IMR-90 (cell line): Measurements from ENCODE around the gene RASSF4. TPM values are rescaled to one million over a fixed set of nuclear protein-coding genes. Genes with fewer than 3 reads are reported as not detected.

Experiments used
- ATAC-seq: fragments of 200-7000 bp; cut with Tn5 transposase; 2 replicates; pipeline ENCODE4 v1.9.1; 2020; ENCODE audit warnings: low read depth, mild to moderate bottlenecking, moderate library complexity
- BruUV-seq: library from RNA; stranded (reverse); fragments of 400-500 nt; replicated peaks from 2 replicates; lab custom pipeline; 2021; lab: Mats Ljungman, UMichigan
- CTCF ChIA-PET: fragments of 300-600 bp; formaldehyde crosslinking; extraction: SDS; loops from one replicate; lab custom pipeline; 2021; ENCODE audit warnings: antibody characterized with exemption; lab: Yijun Ruan, JAX
- POLR2A ChIA-PET: fragments of 300-600 bp; sonication (Branson Sonifier 250); formaldehyde crosslinking; loops from one replicate; lab custom pipeline; 2022; ENCODE audit warnings: antibody characterized with exemption; ENCODE audit not compliant: unreplicated experiment; lab: Charles Lee
- DNase-seq: peaks from one replicate; pipeline ENCODE4 v3.0.0; 2013
- H2AFZ ChIP-seq: replicated peaks from 2 replicates; pipeline ENCODE3; 2013; ENCODE audit warnings: low read length, mild to moderate bottlenecking; ENCODE audit not compliant: poor library complexity
- H2AK5ac ChIP-seq: 2 replicates; pipeline ENCODE4 v1.6.1; 2013; ENCODE audit warnings: low read depth, low read length, inconsistent platforms
- H2AK9ac ChIP-seq: replicated peaks from 2 replicates; pipeline ENCODE3; 2013; ENCODE audit warnings: mild to moderate bottlenecking, low read depth, low read length, moderate library complexity; ENCODE audit not compliant: poor library complexity
- H2BK120ac ChIP-seq: 2 replicates; pipeline ENCODE4 v1.6.1; 2013; ENCODE audit warnings: low read depth, low read length, inconsistent platforms
- H2BK15ac ChIP-seq: 3 replicates; pipeline ENCODE4 v1.6.1; 2013; ENCODE audit warnings: low read depth, low read length, inconsistent platforms
- H2BK20ac ChIP-seq: 2 replicates; pipeline ENCODE4 v1.6.1; 2013; ENCODE audit warnings: low read depth, mild to moderate bottlenecking, inconsistent platforms, low read length, moderate library complexity
- H2BK5ac ChIP-seq: 2 replicates; pipeline ENCODE4 v1.6.1; 2013; ENCODE audit warnings: mild to moderate bottlenecking, low read depth, low read length, inconsistent platforms; ENCODE audit not compliant: poor library complexity, severe bottlenecking
- H3K14ac ChIP-seq: replicated peaks from 2 replicates; pipeline ENCODE4 v1.6.1; 2013; ENCODE audit warnings: low read depth, low read length, inconsistent platforms
- H3K18ac ChIP-seq: 2 replicates; pipeline ENCODE4 v1.6.1; 2013; ENCODE audit warnings: low read depth, low read length, control low read depth
- H3K23ac ChIP-seq: 2 replicates; pipeline ENCODE4 v1.6.1; 2013; ENCODE audit warnings: low read depth, low read length, inconsistent platforms
- H3K27ac ChIP-seq: 2 replicates; pipeline ENCODE4 v1.5.1; 2013; ENCODE audit warnings: mild to moderate bottlenecking, control low read depth, low read length; ENCODE audit not compliant: insufficient read depth
- H3K27me3 ChIP-seq: 2 replicates; pipeline ENCODE4 v1.6.1; 2013; ENCODE audit warnings: low read length; ENCODE audit not compliant: control insufficient read depth, insufficient read depth
- H3K36me3 ChIP-seq: 2 replicates; pipeline ENCODE4 v1.6.1; 2013; ENCODE audit warnings: low read length, mixed read lengths; ENCODE audit not compliant: control insufficient read depth, insufficient read depth
- H3K4ac ChIP-seq: 2 replicates; pipeline ENCODE4 v1.6.1; 2013; ENCODE audit warnings: low read depth, low read length, inconsistent platforms
- H3K4me1 ChIP-seq: 2 replicates; pipeline ENCODE4 v1.6.1; 2013; ENCODE audit warnings: low read length, mixed read lengths; ENCODE audit not compliant: control insufficient read depth, insufficient read depth
- H3K4me2 ChIP-seq: 2 replicates; pipeline ENCODE4 v1.6.1; 2013; ENCODE audit warnings: low read depth, mild to moderate bottlenecking, control low read depth, low read length, moderate library complexity
- H3K4me3 ChIP-seq: 2 replicates; pipeline ENCODE4 v1.5.1; 2013; ENCODE audit warnings: low read depth, mild to moderate bottlenecking, control low read depth, low read length, moderate library complexity; ENCODE audit not compliant: insufficient read depth
- H3K56ac ChIP-seq: 2 replicates; pipeline ENCODE4 v1.6.1; 2013; ENCODE audit warnings: low read length, inconsistent platforms; ENCODE audit not compliant: insufficient read depth; ENCODE audit errors: extremely low read depth
- H3K79me1 ChIP-seq, 2 experiments: 2 replicates each; pipeline ENCODE4 v1.6.1; 2013; ENCODE audit warnings: low read length in 2 of 2, inconsistent platforms in 1 of 2, low read depth in 1 of 2
- H3K9ac ChIP-seq: 2 replicates; pipeline ENCODE4 v1.6.1; 2013; ENCODE audit warnings: low read depth, low read length, control low read depth
- H3K9me1 ChIP-seq: 2 replicates; pipeline ENCODE4 v1.6.1; 2013; ENCODE audit warnings: low read length, inconsistent platforms; ENCODE audit not compliant: insufficient read depth
- H3K9me3 ChIP-seq: 2 replicates; pipeline ENCODE4 v1.6.1; 2013; ENCODE audit warnings: low read length; ENCODE audit not compliant: control insufficient read depth, insufficient read depth
- H4K20me1 ChIP-seq: 2 replicates; pipeline ENCODE4 v1.6.1; 2013; ENCODE audit warnings: low read length, inconsistent platforms; ENCODE audit not compliant: insufficient read depth
- H4K5ac ChIP-seq: 2 replicates; pipeline ENCODE4 v1.6.1; 2013; ENCODE audit warnings: mild to moderate bottlenecking, low read depth, low read length, control low read depth
- H4K8ac ChIP-seq, 2 experiments: 2 replicates each; pipeline ENCODE4 v1.6.1; 2013; ENCODE audit warnings: low read depth in 2 of 2, low read length in 2 of 2, control low read depth in 1 of 2, inconsistent platforms in 1 of 2
- H4K91ac ChIP-seq: 2 replicates; pipeline ENCODE4 v1.6.1; 2013; ENCODE audit warnings: low read depth, low read length, inconsistent platforms; ENCODE audit not compliant: insufficient read depth
- BHLHE40 ChIP-seq: fragments of 150-350 bp; IDR thresholded peaks from 2 replicates; pipeline ENCODE4 v1.6.1; 2016; ENCODE audit warnings: mild to moderate bottlenecking, low read depth, low read length
- CEBPB ChIP-seq: IDR thresholded peaks from 2 replicates; pipeline ENCODE4 v1.6.1; 2012; ENCODE audit warnings: low read depth, low read length, improper control_type of control experiment
- MAFK ChIP-seq: IDR thresholded peaks from 2 replicates; pipeline ENCODE4 v1.6.1; 2012; ENCODE audit warnings: low read depth, low read length, improper control_type of control experiment
- RFX5 ChIP-seq: IDR thresholded peaks from 2 replicates; pipeline ENCODE4 v1.8.0; 2012; ENCODE audit warnings: low read depth, mild to moderate bottlenecking, low read length, moderate library complexity
- SMC3 ChIP-seq: fragments of 150-350 bp; IDR thresholded peaks from 2 replicates; pipeline ENCODE4 v1.6.1; 2016; ENCODE audit warnings: low read depth, mild to moderate bottlenecking, antibody characterized with exemption, low read length, moderate library complexity
- WGBS, 2 experiments: methylation state at CpG; one replicate each; pipeline versions ENCODE4 v1.1.5 to v1.1.7; 2013; ENCODE audit warnings: missing lambda C conversion rate in 2 of 2; ENCODE audit not compliant: insufficient read length in 1 of 2; ENCODE audit errors: extremely low coverage in 2 of 2; 5-methylcytosine and 5-hydroxymethylcytosine counted together
- dilution Hi-C: fragments of 300-500 bp; cut with HindIII; formaldehyde crosslinking; loops from one replicate; pipeline ENCODE4 v1.14.3; 2018; ENCODE audit warnings: low sequenced_read_pairs; ENCODE audit not compliant: unreplicated experiment
- in situ Hi-C: fragments of 300-500 bp; cut with MboI; formaldehyde crosslinking; loops from 3 replicates; pipeline ENCODE4 v1.14.3; 2019; ENCODE audit warnings: low sequenced_read_pairs, inconsistent platforms, mixed read lengths
- intact Hi-C: fragments of 100-400 bp; cut with micrococcal nuclease; formaldehyde crosslinking; loops from 2 replicates; pipeline ENCODE4 v1.10.0; 2022
- polyA plus RNA-seq, 3 experiments: library from polyadenylated mRNA; depleted of rRNA; stranded (reverse); fragments of >200 nt; gene quantifications; 2 replicates each; pipeline ENCODE4 v1.2.3, GENCODE V29; 2012; ENCODE audit warnings: low replicate concordance in 1 of 3
- total RNA-seq: library from RNA; depleted of rRNA; stranded (reverse); fragments of >200 nt; gene quantifications from 2 replicates; pipeline ENCODE4 v1.2.3, GENCODE V29; 2012
- TF ChIP-seq, protein P1 (sequence below): fragments of 150-350 bp; IDR thresholded peaks from 2 replicates; pipeline ENCODE4 v1.6.1; 2017; ENCODE audit warnings: mild to moderate bottlenecking, antibody characterized with exemption, low read length, low read depth

RASSF4 gene
- total and polyA plus RNA-seq, 2 of the 4 experiments (the other 2 are of a cell fraction) = 5.9 to 8.6 TPM

DNA sequence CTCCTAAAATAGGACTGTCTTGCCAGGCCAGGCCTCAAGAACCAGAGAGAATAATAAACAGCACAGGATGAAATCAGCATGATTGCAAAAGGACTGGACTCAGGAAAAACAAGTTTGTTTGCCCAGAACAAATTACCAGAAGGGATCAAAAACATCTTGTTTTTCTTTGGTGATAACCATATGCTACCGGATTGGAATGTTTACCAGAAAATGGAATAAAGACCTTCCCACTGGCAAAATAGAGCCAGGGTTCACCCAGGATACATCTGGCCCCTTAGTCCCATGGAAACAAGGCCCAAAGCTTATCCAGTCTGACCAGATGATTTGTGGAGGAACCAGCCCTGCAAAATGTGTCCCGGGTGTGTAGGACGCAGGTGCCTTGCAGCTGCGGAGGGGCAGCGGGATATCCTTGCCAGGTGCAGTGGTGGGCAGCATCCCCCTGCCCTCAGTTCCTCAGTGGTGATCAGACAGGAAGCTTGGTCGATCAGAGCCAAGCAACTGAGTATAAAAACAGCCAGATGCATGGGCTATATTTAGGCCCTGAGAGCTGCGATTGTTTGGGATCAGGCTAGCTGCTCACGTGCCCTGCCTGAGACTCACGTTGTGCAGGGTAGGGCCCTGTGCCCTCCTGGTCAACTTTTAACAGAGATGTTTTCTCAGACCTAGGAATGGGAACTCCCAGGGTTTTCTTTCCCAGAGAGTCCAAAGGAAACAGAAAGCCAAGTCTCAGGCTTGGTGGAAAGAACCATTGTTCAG lies 36.5 kb downstream of the RASSF4 start:
- Histone ChIP-seq H3K14ac (peak overlapping the region; percentile 95), H3K56ac (peak overlapping the region; percentile 42), H3K79me1 (peaks cover 0 to 18% of the 10 kb centered on the region in 2 experiments; a peak in 3 of 4 replicates), H3K9me3 (no peaks in the 10 kb centered on the region), H4K20me1 (no peaks in the 10 kb centered on the region), H4K91ac (peak overlapping the region; percentile 96), H2BK15ac (peak overlapping the region; percentile 95; the same call in 2 of the 3 replicates), H4K5ac (peak overlapping the region; percentile 97), H2AFZ (peak overlapping the region; percentile 76), H3K18ac (peak overlapping the region; percentile 96), H3K23ac (peak overlapping the region; percentile 87), H3K9ac (peak overlapping the region; percentile 47), H3K4me2 (0 out of 2 replicates have a peak overlapping the region, but pooled peaks have one; percentile 6), H2BK5ac (peak overlapping the region; percentile 98), H3K4ac (peak overlapping the region; percentile 98), H3K36me3 (peaks cover 6% of the 10 kb centered on the region; the same call in 1 of the 2 replicates), H2AK9ac (peak overlapping the region; percentile 90), H2AK5ac (peak overlapping the region; percentile 99), H3K9me1 (peaks cover 54% of the 10 kb centered on the region), H3K27ac (peak overlapping the region; percentile 76), H3K4me1 (peaks cover 52% of the 10 kb centered on the region), H2BK120ac (peak overlapping the region; percentile 99), H3K27me3 (no peaks in the 10 kb centered on the region), H4K8ac (peak overlapping the region; percentile 92 to 96), H2BK20ac (peak overlapping the region; percentile 98), H3K4me3 (no peak overlapping the region)
- peak; percentile 45 for ATAC-seq
- dilution Hi-C loops = no loop called here
- in situ Hi-C loops = loop anchor here (25.0 kb wide), 4 partner anchors 1016 to 1859 kb away; partner anchors contain the start of genes CSGALNACT2 and HNRNPF
- ChIA-PET POLR2A (no interaction called here), CTCF (interaction anchor here (0.7 to 1.1 kb wide), 2 partner anchors 15 to 63 kb away, joined by 3 to 5 read pairs; no protein-coding TSS in a partner anchor)
- DNase-seq = peak; percentile 71
- WGBS, 2 experiments = 53% methylated on average over 8 of the region's 9 CpGs; no CpG with 5 or more reads in 1 of the 2 experiments
- TF ChIP-seq SMC3 (no peak), MAFK (no peak), CEBPB (peak; percentile 77), BHLHE40 (peak; percentile 82), RFX5 (no peak)
- TF ChIP-seq, protein P1, sequence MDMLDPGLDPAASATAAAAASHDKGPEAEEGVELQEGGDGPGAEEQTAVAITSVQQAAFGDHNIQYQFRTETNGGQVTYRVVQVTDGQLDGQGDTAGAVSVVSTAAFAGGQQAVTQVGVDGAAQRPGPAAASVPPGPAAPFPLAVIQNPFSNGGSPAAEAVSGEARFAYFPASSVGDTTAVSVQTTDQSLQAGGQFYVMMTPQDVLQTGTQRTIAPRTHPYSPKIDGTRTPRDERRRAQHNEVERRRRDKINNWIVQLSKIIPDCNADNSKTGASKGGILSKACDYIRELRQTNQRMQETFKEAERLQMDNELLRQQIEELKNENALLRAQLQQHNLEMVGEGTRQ = peak; percentile 67
- BruUV-seq = no TSS peak
- intact Hi-C loops = no loop called here
